Midbrain (tissue), 1 donor: ENCODE results near the gene DMRTB1.

ENCODE experiments used
- DNase-seq: peaks from one replicate; lab custom pipeline; 2025; lab: John Stamatoyannopoulos, UW

The DMRTB1 gene

DNA sequence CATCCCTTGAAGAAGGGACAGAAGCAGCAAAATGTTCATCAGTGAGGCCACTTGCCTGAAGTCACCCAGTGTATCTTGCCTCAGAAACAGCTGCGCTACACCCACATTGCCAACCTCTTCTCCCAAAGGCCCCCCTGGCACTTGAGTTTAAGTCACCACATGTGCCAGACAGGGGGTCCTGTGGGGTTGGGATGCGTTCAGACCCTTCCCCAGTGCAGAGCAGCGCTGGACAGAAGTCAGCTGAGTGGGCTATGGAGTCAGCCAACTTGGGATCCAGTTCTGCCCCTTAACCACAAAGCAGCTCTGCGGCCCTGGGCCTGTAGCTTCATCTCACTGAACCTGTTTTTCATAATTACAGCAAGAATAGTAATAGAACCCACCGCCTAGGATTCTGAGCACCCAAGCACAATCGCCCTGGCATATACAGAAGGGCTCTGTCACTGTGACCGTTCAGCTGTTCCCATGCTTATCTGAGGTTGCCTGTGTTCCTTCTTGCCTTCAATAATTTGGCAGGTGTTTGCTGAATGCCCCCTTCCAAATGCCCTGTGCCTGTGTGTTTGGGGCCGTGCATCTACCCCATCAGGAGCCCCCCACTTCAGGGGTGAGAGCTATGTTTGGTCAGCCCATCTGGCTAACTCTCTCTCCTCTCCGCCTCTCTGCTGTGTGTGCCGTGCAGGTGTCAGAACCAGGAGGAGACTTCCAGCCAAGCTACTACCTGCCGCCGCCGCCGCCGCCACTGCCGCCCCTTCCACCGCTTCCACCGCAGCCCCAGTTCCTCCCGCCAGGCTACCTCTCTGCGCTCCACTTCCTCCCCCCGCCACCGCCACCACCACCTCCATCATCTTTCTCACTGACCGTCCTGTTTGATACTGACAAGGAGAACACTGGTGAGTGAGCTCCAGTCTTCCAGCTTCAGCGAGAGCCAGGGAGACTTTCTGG is 5.0 kb downstream of the DMRTB1 start:
- no peak for DNase-seq

DNA sequence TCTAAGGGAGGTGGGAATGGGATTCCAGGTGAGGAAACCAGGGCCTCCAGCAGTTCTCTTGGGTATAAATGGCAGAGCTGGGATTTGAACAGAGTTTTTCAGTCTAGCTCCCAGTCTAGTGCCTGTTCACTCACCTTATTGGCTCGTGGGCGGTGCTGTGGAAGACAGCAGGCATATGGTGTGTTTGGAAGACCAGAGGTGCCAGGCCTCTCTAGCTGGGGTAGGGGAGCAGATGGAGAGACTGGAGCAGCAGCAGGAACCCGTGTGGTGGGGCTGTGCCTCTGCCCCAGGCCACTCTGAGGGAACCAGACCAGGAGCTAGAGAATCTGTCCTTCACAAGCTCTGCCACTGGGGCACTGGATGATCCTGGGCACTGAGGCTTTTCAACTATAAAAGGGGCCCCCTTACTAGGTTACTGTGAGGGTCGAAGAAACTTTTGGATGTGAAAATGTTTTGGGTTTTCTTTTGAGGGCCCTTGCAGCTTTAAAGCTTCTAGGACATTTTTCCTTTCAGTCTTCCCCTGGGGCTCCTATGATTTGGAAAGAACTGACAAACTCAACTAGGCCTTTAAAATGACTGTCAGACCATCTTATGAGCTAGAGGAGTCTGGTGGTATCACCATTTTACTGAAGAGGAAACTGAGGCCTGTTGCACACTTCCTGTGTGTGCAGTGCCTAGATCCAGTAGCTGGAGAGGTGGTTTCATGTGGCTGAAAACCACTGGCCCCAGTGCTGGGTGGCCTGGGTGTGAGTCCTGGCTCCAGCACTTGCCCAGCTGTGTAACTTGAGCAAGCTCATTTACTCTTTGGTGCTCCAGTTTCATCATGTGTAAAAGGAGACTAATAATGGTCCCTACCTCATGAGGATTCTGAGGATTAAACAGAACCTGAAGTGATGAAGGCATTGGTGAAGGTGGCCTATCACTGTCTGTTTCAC is 6.1 kb downstream of the DMRTB1 start:
- DNase-seq: no peak

DNA sequence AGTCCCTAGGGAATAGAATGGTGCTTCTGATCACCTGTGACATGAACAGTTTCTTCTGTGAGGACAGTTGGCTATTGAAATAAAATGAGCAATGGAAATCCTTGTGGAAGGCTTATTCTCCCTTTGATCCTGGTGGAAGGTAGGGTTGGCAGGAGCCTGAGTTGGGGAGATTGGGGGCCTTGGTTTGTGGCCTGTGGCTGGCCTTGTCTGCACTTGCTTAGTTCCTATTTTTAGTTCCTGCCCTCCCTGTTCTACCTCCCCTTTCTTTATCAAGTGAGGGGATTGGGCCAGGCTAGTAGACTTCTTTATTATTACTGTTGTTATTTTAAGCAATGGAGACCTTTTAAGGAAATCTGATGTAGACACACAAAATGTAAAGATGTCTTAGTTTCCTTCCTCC is 8.2 kb downstream of the DMRTB1 start:
- no peak for DNase-seq

DNA sequence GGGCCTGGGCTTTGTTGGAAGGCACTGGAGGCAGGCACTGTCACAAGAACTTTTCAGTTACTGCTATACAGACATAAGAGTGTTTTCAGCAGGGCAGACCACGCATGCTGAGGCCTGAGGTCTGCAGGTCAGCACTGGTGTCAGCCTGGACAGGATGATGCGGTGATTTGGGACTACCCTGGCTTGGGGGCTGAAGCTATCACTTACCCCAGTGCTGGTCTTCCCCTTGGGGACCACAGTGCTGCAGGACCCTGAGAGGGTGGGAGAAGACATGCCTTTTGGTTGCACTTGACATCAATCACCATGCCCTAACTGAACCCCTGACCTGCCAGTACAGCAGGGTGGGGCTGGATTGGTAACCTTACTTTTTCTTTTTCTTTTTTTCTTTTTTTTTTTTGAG is 9.2 kb downstream of the DMRTB1 start:
- no peak for DNase-seq

DNA sequence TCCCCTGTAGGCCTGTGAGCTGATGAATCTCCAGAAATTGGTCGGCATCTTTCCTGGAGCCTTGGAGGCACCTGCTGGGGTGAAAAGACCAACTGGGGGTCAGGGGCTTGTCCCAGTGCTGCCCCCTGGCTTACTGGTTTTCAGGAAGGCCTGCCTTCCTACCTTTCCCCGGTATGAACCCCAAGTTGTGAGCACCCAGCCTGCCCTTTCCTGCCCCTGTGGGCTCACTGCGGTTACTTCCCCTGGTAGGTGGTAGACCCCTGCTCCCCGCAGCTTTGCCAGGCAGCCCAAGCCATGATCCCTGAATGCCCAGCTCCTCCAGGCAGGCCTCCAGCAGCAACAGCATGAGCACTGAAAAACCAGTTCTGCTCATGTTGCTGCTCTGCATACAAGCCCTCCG is 10.2 kb downstream of the DMRTB1 start:
- no peak for DNase-seq

DNA sequence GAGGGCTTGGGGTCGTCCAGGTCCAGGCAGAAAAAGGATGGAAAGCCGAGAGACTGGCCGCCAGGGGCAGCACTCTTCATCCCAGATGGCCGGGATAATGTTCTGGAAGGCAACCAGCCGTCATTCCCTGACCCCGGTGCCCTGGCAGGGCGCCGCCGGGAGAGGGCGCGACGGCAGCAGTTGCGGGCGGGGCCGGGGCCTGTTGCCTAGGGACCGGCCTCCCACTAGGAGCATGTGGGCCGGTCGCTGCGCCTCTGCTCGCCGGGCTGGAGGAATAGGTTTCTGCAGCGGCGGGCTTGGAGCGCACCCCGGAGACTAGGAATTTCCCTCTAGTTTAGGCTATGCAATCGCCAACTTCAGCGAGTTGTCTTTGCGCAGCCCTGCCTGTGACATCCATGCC is 11.0 kb downstream of the DMRTB1 start:
- peak; percentile 63 for DNase-seq

DNA sequence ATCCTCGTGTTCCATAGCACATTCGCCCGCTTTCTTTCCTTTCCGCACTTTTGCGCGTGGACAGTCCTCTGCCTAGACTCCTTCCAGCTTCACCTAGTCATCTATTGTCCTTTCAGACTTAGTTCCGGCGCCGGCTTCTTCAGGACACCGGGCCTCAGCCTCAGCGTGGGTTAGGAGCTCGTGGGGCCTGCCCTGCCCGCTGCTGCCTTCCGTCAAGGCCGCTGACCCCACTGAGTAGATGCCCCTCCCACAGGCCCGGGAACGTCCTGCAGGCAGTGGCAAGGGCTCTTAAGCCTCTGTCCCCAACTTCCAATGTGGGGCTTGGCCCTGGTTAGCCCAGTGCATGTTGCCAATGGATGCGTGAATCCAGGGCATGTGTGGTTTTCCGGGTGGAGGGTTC is 11.4 kb downstream of the DMRTB1 start:
- no peak for DNase-seq

DNA sequence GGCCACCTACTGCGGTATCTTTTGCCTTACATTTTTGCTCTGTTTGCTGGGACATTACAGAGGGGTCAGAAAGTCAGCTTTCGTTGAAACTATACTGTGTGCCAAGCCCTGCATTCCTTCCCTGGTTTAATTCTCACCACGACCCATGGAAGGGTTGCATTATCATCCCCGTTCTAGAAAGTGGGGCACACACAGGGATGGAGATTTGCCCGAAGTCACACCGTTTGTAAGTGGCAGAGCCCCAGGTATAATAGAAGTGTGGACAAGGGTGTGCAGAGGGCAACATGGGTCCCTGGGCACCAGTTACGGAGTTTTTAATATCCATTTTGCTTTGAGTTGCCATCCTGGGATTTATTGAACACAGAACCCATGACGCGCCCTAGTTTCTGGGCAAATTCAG is 11.8 kb downstream of the DMRTB1 start:
- DNase-seq: no peak

DNA sequence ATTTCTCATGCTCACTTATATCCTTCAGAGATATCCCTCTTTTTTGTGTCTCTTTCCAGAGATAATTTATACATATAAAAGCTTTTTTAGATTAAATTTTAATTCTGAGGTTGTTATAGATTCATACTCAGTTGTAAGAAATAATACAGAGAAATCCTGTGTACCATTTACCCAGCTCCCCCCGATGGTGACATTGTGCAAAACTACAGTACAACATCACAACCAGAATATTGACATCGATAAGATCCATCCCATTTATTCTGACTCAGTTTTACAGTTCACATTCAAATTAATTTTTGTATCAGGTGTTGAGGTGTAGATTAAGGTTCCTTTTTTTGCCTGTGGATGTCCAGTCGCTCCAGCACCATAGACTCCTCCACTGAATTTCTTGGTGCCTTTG is 14.3 kb downstream of the DMRTB1 start:
- no peak for DNase-seq

DNA sequence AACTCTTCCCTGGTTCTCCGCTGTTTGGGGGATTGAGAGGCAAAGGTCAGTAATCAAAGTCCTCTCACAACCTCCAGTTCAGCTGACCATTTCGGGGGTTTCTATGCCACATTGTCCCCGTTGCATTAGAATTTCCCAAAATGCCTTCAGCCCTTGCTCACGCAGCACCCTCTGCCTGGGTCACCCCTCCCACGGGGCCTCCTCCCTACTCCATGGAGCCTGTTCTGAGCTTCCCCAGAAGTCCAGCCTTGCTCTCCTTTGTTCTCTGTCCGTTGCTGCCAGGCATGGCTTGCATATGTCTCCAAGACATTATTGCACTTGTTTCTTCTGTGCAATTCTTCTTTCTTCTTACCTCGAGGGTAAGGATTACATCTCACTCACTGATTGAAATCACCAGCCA is 16.5 kb downstream of the DMRTB1 start:
- no peak for DNase-seq

DNA sequence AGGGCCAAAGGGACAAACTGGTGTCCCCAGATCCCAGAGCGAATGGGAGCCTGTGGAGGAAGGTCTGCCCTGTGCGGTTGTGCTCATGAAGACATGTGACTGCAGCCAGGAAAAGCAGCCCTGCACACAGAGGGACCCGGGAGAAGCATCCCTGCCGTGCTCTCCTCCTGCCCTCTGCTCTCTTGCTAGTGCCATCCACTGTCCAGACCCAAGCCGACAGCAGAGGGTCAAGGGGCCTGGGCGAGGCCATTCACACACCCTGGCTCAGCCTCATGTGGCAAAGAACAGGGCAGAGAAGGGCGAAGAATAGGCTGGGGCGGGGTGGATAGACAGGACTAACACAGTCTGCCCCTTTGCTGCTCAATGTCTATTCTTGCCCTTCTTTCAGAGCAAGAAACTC is 17.4 kb downstream of the DMRTB1 start:
- DNase-seq: no peak

DNA sequence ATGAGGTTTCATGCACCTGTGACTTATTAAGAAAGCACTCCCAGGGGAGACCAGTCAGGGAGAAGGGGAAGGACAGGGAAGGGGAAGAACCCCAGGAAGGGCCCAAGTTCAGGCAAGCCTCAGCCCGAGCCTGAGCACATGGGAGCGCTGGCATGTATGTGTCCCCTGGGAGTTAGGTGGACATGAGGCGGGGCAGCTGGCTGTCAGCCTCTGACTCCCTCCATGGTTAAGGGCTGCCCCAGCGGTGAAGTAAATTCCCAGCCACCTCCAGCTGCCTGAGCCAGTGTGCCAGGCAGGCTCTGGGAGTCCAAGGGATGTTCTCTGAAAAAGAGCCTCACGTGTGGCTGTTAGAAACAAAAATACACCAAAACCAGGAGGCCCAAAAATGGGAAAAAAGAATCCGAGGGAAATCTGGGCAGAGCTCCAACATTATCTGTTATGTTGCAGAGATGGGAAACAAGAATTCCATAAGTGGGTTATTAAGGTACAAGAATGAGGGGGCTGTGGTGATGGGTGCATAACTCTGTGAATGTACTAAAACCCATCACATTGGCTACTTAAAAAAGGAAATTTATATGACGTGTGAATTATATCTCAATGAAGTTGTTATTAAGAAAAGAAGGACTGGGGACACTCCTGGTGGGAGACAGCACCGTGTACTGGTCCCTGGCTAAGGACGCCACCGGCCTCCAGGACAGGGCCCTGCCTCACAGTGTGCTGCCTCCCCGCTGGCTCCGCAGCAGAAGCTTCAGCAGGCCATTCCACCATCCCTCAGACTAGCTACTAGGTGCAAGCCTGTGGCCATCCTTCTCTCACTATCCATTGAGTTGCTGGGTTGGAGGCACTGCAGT is 18.7 kb downstream of the DMRTB1 start:
- DNase-seq: no peak

DNA sequence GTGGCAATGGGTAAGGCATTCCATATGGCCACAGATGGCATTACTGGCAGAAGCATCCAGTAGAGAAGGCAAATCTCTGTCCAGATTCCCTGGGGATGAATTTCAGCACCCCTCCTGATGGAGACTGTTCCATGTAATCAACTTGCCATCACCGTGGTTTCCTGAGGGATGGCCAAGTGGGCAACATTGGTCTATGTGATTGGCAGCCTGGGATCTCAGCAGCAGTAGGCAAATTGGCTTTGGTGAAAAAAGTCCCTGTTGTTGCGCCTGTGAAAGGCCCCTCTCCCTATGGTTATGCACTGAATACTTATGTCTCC is 19.3 kb downstream of the DMRTB1 start:
- DNase-seq: no peak

DNA sequence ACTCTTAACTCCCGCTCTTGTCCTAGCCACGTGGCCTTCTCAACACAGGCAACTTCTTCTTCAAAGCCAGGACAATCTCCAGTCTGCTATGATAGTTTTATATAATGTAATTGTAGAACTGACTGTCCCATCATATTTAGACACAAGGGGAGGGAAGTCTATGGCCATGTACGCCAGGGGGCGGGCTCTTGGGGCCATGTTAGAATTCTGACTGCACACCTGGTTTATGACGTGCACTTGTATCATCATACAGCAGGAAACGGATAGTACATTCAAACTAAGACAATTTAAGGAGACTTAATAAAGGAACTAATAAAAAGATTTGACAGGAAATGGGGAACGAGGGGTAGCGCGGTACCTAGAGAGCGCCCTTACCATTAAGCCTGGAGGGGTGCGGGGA is 21.5 kb downstream of the DMRTB1 start:
- DNase-seq: no peak

DNA sequence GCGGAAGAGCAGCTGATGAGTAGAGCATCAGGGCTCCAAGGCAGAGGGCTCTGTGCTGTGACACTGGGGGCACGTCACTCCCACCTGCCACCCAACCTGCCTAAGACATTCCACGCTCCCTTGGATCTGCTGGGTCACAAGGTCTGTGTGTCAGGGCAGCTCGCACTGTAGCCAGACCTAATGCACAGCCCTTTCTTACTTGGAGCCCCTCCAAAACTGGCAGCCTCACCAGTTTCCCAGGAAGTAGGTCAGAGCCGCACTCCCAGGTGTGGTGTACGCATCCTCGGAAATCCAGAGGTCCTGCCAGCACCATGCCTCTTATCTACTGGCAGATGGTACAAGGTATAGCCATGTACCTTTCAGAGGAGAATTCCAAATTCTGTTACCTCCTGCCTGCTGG is 22.3 kb downstream of the DMRTB1 start:
- DNase-seq: no peak

DNA sequence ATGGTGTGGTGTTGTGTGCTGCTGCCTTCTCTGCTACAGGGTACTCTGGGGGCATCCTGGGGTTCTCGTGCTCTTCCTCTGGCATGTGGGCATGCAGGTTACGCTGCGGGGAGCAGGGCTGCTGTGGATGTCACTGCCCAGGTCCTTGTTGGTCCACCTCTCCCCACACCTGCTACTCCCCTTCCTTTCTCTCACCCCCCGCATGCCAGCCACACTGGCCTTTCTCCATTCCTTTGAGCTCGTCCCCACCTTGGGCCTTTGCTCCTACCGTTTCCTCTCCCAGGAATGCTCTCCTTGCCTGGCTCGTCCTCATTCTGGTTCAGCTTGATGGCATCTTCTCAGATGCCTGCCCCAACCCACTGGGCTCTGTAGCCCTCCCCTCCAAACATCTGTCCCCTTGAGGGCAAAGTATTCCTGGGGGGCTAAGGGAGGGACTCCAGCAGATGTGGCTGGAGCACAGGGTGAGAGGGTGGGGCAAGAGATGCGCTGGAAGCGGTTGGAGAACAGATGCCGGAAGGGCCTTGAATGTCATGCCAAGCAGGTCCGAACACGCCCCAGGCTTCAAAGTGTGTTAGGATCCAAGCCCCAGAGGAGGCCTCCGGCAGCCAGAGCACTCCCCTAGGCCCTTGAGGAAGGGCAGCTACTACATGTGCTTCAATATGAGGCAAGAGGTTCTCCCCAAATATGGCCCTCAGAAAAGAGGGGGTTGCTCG is 23.4 kb downstream of the DMRTB1 start:
- DNase-seq: no peak

DNA sequence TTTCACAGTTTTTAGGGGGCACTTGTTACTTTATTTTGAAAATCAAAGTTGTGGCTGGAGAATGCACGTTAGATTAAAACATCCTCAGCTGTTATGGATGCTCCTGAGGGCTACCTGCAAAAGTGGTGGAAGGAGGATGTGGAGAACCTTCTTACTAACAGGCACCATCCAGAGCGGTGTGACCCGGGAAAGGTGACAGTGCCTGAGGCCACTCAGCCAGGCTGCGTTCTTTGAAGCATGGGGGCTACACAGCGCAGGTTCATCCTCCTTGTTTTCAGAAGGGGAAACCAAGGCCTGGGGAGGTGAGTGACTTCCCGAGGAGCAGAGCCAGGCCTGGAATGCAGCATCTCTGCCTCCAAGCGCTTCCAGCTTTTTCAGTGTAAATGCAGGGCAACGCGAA is 24.0 kb downstream of the DMRTB1 start:
- no peak for DNase-seq

DNA sequence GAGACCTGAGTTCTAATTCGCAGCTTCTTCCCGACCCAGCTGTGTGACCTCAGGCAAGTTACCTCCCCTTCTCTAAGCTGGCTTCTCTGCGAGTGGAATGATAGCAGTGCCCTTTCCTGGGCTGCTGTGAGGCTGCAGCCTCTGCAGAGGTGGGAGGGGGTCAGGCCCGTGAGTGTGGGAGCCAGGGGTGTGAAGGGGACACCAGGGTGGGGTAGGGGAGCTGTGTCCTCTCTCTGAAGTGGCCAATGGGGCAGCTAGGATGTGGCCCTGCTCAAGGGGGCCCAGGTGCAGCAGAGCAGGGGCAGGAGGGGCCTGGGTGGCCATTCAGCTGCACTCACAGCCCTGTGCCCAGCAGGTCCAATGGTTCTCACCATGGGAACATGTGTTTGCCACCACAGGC is 24.5 kb downstream of the DMRTB1 start:
- DNase-seq: no peak

DNA sequence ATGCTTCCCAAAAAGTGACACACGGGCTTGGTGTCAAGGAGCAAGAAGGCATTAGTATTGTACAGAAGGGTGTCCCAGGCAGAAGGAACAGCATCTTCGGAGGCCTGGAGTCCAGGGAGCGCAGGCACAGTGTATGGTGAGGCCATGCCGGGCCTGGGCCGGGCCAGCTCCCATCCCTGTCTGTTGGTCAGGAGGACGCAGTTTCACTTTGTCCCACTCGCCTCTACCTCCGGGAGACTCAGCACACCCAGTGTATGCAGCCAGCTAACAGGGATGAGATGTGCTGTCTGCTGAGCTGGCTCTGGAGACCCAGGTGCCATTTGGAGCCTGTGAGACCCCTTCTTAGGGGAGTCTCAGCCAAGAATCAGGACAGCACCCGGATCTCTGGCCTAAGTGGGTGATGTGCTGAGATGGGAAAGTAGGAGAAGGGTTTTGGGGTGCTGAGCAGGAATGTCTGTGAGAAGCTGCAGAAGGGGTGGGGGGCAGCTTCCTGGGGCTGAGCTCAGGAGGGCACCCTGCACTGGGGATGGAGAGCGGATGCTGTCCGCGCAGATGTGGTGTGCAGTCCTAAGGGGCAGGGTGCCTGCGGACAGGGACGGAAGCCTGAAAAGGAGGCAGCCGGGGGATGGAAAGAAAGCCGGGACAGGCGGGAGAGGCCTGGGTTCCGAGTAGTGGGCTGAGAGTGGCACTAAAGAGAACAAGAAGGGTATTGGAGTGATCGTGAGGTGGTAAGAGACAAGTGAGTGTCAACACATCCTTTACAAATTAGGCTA is 25.7 kb downstream of the DMRTB1 start:
- no peak for DNase-seq

DNA sequence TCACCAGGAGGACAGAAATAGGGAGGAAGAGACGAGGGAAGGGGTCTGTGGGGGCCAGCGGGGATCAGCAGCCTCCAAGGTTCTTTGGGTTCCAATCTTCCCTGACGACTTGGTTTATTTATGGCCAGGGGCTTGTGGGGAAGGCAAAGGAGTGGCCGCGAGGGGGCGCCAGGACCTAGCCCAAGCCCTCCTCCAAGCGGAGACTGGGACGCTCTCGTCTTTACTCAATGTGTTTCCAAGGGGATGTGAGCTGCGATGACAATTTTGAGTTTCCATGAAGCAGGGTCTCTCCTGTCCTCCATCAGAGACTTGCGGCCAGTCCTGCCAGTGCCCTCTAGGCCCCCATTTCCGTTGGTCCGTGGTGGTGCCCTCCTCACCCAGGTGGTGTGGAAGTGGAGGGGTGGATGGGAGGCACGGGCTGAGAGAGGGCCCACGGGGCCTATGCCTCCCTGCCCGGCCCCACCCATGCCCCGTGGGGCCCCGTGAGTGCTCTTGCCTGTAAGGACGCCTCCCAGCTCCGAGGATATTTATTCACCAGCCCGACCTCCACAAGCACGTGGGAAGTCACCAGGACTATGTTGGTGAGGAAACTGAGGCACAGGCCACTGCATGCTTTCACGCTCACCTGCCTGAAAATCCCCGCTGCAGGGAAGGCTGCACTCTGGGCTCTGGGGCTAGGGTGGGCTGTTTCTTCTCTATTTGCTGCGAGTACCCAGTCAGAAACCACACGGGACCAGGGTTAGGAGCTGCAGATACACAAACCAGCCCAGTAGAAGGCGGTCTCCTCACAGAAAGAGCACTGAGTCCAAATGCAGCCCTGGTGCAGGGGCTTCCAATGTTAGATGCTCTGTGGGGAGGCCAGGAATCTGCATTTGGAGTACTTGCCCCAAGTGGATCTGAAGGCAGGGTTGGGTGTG is 26.5 kb downstream of the DMRTB1 start:
- DNase-seq: peak; percentile 79
